ENCODE measurements around the gene INO80B.

The INO80B gene

DNA sequence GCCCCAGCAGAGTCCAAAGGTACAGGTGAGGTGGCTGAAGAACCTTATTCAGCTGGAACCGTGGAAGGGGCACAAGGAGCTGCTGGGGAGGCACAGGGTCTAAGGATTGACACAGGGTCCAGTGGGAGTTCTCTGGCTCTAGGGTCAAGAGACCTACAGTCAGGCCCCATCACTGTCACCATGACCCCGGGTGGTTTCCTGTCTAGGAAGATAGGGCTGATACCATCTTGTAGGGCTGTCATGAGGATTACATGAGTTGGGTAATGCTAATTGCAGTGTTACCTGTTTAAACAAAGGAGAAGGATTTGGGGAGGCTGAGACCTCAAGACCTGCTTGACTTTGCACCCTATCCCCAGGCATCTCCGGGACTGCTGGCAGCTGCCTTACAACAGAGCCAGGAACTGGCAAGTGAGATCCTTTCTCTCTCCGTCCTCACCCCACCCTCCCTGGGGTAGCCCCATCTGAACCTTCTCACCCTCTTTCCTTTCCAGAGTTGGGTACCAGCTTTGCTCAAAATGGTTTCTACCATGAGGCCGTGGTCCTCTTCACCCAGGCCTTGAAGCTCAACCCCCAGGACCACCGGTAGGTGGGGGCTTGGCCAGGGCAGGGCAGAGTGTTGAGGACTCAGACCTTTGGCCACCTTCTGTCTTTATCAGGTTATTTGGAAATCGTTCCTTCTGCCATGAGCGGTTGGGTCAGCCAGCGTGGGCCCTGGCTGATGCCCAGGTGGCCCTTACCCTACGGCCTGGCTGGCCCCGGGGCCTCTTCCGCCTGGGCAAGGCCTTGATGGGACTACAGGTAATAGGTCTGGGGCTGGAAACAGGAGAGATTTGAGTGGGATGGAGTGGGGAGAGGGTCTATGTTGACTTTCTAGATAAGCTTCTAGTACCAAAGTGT, 37.0 kb downstream of the INO80B start:
- TF ChIP-seq, protein P1, sequence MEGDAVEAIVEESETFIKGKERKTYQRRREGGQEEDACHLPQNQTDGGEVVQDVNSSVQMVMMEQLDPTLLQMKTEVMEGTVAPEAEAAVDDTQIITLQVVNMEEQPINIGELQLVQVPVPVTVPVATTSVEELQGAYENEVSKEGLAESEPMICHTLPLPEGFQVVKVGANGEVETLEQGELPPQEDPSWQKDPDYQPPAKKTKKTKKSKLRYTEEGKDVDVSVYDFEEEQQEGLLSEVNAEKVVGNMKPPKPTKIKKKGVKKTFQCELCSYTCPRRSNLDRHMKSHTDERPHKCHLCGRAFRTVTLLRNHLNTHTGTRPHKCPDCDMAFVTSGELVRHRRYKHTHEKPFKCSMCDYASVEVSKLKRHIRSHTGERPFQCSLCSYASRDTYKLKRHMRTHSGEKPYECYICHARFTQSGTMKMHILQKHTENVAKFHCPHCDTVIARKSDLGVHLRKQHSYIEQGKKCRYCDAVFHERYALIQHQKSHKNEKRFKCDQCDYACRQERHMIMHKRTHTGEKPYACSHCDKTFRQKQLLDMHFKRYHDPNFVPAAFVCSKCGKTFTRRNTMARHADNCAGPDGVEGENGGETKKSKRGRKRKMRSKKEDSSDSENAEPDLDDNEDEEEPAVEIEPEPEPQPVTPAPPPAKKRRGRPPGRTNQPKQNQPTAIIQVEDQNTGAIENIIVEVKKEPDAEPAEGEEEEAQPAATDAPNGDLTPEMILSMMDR (IDR thresholded peaks at IDR 0.05; ENCODE audit: low read depth, low read length), result no peak
- no peak for DNase-seq (ENCODE audit: extremely low read depth, low read depth)

DNA sequence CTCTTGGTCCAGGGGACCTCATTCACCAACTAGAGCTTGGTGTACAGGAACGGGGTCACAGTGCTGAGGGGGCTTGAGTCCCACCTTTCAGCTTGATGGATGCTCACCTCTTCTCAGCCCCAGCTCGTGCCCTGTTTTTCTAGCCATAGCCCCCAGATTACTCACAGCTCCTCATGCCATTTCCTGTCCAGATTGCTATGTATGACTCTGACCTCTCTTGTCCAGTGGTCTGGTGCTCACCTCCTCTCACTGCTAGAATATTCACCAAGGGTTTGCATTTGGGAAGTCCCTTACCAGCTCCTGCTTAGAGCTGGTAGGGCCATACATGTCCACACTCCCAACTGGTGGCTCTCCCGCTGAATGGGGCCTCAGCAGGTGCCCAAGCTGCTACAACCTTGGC, 38.7 kb downstream of the INO80B start:
- TF ChIP-seq, protein P1 (IDR thresholded peaks at IDR 0.05; ENCODE audit: low read depth, low read length), result no peak
- no peak for DNase-seq (ENCODE audit: extremely low read depth, low read depth)

DNA sequence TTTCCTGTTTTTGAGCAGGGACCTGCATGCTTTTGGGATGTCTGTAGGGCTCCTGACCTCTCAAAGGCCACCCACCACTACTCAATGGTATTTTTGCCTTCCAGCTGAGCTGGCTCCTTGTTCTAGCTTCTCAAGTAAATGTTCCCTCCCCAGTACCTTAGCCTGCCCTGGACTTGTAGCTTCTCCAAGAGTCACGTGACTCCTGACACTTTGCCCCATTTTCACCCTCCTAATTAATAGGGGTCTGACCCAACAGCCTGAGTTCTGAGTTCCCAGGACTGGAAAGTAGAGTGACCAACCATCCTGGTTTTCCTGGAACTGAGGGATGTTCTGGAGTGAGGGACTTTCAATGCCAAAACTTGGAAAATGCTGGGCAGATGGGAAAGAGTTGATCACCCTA, 40.6 kb downstream of the INO80B start:
- TF ChIP-seq, protein P1 (IDR thresholded peaks at IDR 0.05; ENCODE audit: low read depth, low read length), result no peak
- DNase-seq (ENCODE audit: extremely low read depth, low read depth), result no peak

DNA sequence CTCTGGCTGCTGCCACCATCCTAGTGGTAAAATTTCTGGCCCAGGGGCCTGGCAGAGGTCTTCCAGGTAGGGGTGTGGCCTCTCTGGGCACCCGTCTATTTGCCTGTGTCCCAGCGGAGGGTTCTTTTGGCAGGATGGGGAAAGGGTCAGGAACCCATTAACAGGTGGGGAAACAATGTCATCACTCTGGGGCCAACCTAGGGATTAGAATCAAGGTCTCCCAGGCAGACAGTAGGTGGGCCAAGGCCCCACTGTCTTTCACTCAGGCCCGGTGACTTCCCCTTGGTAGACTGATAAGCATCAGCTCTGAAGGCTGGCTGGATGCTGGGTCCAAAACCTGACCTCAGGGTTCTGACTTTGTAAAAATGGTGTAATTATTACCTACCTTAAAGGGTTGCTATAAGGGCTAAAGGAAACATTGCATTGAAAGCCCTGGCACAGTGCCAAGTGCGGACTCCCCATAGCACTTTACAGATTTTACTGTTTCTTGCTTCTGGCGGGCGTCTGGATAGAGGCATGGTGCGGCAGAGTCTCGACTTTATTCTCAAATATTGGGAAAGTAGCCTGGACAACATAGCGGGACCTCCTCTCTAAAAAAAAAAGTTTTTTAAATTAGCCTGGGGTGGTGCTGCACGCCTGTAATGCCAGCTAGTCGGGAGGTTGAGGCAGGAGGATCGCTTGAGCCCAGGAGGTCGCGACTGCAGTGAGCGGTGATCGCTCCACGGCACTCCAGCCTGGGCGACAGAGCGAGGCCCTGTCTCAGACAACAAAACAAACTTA, 42.3 kb downstream of the INO80B start:
- no peak for DNase-seq (ENCODE audit: extremely low read depth, low read depth)
- TF ChIP-seq, protein P1 (IDR thresholded peaks at IDR 0.05; ENCODE audit: low read depth, low read length), result no peak

DNA sequence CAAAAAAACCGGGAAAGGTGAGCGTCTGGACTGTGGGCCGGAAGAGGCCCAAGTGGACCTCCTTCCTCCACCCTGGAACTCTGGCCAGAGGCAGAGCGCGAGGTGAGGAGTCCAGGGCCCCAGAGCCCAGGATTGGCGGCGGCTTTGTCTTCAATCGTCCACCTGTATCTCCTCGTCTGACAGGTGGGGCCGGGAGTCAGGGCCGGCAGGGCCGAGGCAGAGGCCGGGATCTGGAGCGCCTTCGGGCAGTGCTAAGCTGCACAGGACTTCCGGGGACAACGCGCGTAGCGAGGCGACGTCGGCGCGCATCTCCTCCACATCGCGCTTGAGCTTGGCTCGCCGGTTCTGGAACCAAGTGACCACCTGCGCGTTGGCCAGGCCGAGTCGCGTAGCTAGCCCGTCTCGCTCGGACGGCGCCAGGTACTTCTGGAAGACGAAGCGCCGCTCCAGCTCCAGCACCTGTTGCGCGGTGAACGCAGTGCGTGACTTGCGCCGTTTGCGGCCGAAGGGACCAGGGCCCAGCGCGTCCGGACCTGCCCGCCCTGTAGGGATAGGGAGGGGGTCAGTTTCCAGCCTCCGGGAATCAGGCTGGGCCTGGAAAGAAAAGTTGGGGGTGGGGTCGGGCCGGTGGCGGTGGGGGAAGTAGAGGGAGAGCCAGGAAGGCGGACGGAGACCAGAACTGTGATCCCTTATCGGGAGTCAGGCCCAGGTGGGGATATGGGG, 43.1 kb downstream of the INO80B start:
- TF ChIP-seq, protein P1 (IDR thresholded peaks at IDR 0.05; ENCODE audit: low read depth, low read length), result no peak
- DNase-seq (ENCODE audit: extremely low read depth, low read depth), result no peak

DNA sequence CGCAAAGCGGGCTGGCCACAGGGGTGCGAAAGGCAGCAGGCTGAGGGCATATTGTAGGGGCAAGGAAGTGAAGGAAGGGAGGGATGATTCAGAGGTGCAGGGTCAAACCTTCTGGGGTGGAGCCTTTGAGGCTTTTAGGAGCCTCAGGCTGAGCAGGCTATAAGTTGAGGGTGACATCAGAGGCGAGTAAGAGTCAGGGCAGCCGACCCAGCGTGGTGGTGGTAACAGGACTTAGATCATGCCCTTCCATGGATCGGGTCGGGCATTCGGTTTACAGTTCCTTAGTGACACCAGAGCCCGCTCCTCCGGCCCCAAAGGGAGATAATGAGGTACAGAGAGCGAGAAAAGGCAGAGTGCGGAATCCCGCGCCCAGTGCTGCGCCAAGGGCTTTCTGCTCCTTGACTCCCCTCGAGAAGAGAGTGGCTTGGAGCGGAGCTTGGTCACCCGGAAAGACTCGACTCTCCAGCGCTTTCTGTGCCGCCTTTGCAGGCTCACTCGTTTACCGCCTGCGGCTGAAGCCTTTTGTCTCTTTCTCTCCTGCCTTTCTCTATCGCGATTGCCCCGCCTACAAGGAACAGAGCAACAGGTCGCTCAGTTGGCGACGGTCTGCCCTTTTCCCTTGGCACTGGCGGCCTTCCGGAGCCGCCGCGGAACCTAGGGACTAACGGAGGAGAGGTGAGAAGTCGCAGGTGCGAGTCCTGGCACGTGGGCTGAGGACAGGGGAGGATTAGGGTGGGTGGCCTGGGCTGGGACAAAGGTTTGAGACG, 43.8 kb downstream of the INO80B start:
- no peak for DNase-seq (ENCODE audit: extremely low read depth, low read depth)
- TF ChIP-seq, protein P1 (IDR thresholded peaks at IDR 0.05; ENCODE audit: low read depth, low read length), result no peak
